Measurements from ENCODE around the gene LPGAT1.

DNA sequence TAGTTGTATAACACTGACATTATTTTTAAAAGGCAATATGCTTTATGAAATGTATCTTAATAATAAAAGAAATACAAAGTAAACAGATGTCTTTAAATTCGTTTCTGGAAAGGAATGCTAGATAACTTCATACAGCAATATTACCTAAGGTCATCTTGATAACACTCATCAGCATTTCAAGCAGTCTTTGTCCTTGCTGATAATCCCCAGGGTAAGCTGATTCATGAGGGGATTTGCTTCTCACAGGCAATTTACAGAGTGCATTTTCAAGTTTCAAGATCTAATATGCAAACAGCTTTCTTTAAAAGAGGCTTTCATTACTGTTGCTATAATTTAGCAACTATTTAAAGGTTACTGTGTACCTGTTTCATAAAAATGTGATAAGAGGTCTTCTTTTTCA, 80.0 kb downstream of the LPGAT1 start:
- TF ChIP-seq CTCF (IDR thresholded peaks at IDR 0.05; ENCODE audit: extremely low read depth in 1 of 2, insufficient read depth in 1 of 2, low read depth in 1 of 2, low read length in 2 of 2) (no peak), POLR2AphosphoS5 (IDR thresholded peaks at IDR 0.05; ENCODE audit: insufficient read depth, low read depth, low read length) (no peak), POLR2A (IDR thresholded peaks at IDR 0.05; ENCODE audit: low read depth, low read length) (no peak), EZH2 (IDR thresholded peaks at IDR 0.05; ENCODE audit: borderline replicate concordance, low read depth, low read length, severe bottlenecking) (no peak), FOS (IDR thresholded peaks at IDR 0.05; ENCODE audit: borderline replicate concordance, insufficient read depth, low read length) (no peak), GATA2 (IDR thresholded peaks at IDR 0.05; ENCODE audit: insufficient read depth, insufficient read length, low read depth, low read length) (no peak)
